T-helper 1 cell treated with Interleukin-12 subunit alpha and Interleukin-12 subunit beta and Interleukin-4 antibody, amounts not matched to agents 30 μg/mL and 1 μg/mL, for 36 hours (primary cell): ENCODE data around the gene KNOP1.

Experiments
- H3K27ac Mint-ChIP-seq: one replicate; pipeline ENCODE4 v1.8.0; 2021; ENCODE audit warnings: mild to moderate bottlenecking, mixed read lengths
- H3K27me3 Mint-ChIP-seq: one replicate; pipeline ENCODE4 v1.8.0; 2021; ENCODE audit warnings: low read depth, mixed read lengths
- H3K36me3 Mint-ChIP-seq: one replicate; pipeline ENCODE4 v1.8.0; 2021; ENCODE audit warnings: low read depth, mixed read lengths
- H3K4me1 Mint-ChIP-seq: one replicate; pipeline ENCODE4 v1.8.0; 2021; ENCODE audit warnings: low read depth, mixed read lengths
- H3K4me3 Mint-ChIP-seq: one replicate; pipeline ENCODE4 v1.8.0; 2021; ENCODE audit warnings: mild to moderate bottlenecking, moderate library complexity, mixed read lengths
- H3K9me3 Mint-ChIP-seq: one replicate; pipeline ENCODE4 v1.8.0; 2021; ENCODE audit warnings: mixed read lengths

The KNOP1 gene

DNA sequence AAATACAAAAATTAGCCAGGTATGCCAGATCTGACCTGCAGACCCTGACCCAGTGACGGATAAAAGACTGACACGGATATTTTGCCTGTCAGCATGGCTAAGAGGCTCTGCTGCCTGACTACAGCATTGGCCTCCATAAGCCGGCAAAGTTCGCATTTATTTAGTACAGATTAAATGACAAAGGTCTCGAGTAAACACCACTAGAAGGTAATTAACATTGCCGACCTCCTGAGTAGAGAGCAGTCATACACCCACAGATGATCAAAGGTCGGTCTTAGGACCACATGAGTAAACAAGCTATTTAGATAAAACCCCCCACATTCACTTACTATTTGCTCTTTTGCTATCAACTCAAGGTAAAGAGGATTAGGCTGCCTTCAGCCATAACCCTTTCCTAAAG lies 55.7 kb downstream of the KNOP1 start:
- Mint-ChIP-seq H3K4me3 (no peak overlapping the region), H3K27me3 (no peaks in the 10 kb centered on the region), H3K36me3 (peaks cover 32% of the 10 kb centered on the region), H3K4me1 (peaks cover 3% of the 10 kb centered on the region), H3K27ac (no peak overlapping the region), H3K9me3 (peaks cover 13% of the 10 kb centered on the region)

DNA sequence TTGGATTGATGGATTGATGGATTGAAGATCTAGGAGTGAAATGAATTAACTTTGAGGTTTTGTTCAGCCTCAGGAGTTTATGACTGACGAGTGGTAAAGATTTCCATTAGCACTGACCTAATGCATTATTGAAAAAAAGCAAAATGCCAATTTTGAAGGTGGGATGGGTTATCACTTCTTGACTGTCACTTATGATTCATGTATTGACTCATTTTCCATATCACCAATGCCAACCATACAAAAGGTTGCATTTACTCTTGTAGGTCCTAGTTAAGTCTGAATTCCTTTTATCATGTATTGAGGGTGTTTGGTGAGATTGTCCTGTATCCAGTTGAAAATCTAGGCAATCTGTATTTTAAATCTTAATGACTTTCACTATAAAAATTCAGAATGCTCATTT lies 57.6 kb downstream of the KNOP1 start:
- H3K27ac Mint-ChIP-seq = no peak overlapping the region
- peaks cover 10% of the 10 kb centered on the region for H3K9me3 Mint-ChIP-seq
- peaks cover 3% of the 10 kb centered on the region for H3K4me1 Mint-ChIP-seq
- no peak overlapping the region for H3K4me3 Mint-ChIP-seq
- H3K36me3 Mint-ChIP-seq = peaks cover 29% of the 10 kb centered on the region
- no peaks in the 10 kb centered on the region for H3K27me3 Mint-ChIP-seq

DNA sequence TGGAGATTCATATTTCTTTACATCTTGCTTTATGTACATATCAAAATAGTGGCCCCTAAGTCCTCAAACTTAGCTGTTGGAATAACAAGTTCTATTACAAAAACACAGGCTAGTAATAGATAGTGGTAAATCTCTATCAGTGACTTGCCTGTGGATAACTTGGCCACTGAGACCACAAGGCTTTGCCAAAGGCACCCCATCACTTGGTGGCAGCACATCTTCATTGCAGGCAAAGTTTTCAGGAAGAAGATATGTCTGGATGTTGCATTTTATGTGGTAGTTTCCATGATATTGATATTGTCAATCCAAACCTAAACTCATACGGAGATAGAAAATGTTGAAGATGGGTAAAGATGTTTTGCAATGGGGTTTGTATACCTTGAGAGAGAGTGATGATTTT lies 58.5 kb downstream of the KNOP1 start:
- H3K27ac Mint-ChIP-seq = no peak overlapping the region
- H3K4me1 Mint-ChIP-seq = peaks cover 3% of the 10 kb centered on the region
- H3K27me3 Mint-ChIP-seq = no peaks in the 10 kb centered on the region
- peaks cover 6% of the 10 kb centered on the region for H3K9me3 Mint-ChIP-seq
- peaks cover 24% of the 10 kb centered on the region for H3K36me3 Mint-ChIP-seq
- no peak overlapping the region for H3K4me3 Mint-ChIP-seq

DNA sequence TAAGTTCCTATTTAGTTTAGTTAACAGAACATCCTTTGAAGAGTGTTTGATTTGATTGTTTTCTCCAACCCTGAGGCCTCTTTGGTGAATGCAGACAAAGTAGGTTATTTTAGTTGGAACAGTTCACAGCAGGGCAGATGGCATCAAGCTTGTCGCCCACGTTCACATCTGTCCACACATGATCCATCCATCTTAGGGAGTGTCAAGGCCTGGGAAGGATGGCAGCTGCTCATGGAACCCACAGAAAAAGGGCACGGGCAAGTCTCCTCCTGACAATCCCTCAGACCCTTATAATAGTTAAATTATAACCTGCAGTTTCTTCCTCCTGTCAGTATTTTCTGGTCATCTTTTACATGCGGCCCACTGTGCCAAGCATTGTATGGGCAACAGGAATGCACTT lies 60.2 kb downstream of the KNOP1 start:
- Mint-ChIP-seq H3K4me3 (no peak overlapping the region), H3K27ac (no peak overlapping the region), H3K4me1 (peaks cover 3% of the 10 kb centered on the region), H3K9me3 (no peaks in the 10 kb centered on the region), H3K27me3 (no peaks in the 10 kb centered on the region), H3K36me3 (peaks cover 21% of the 10 kb centered on the region)

DNA sequence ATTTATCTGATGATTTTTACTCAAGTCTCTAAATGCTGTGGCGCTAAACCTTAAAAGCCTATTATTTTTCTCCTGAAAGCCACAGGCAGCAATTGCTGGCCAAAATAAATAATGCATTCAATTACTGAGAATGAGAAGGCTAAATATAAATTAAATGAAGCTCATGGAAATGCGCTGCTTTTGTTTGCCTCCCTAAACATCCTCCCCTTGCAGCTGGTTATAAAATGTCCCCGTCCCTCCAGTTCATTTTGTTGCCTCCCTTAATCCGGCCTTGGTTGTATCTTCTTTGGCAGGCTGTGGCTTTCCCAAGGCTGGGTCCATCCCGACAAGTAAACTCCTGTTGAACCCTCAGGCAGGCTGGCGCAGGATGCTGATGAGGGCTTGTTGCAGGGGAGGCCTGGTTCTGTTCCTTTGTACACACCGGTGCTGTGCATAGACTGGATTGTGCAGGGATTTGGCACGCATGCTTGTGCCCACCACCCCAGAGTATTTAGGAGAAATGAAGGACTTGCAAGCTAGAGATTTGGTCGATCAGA lies 62.7 kb downstream of the KNOP1 start:
- Mint-ChIP-seq H3K36me3 (peaks cover 14% of the 10 kb centered on the region), H3K4me1 (peaks cover 1% of the 10 kb centered on the region), H3K4me3 (no peak overlapping the region), H3K9me3 (no peaks in the 10 kb centered on the region), H3K27me3 (no peaks in the 10 kb centered on the region), H3K27ac (no peak overlapping the region)

DNA sequence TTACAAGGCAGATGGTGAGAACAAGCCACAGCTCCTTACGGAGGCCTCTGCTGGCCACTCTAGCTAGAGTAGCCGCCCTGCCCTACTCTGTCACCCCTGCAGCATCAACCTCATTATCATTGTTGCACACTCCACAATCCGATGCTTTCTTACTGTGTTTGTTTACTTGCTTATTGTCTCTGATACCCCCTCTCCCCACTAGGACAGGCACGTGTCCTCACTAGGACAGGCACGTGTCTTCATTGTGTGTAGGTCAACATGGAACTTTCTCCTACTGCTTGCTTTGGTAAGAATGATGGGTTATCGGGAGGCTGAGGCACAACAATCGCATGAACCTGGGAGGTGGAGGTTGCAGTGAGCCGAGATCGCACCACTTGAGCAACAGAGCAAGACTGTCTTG lies 63.9 kb downstream of the KNOP1 start:
- Mint-ChIP-seq H3K36me3 (peaks cover 13% of the 10 kb centered on the region), H3K9me3 (no peaks in the 10 kb centered on the region), H3K4me1 (no peaks in the 10 kb centered on the region), H3K27ac (no peak overlapping the region), H3K27me3 (no peaks in the 10 kb centered on the region), H3K4me3 (no peak overlapping the region)
